NCI-H460 (cell line): ENCODE data around the gene CLSTN1. TPM values are rescaled to one million over a fixed set of nuclear protein-coding genes. Genes with fewer than 3 reads are reported as not detected.

Experiments
- DNase-seq: peaks from one replicate; pipeline ENCODE4 v3.0.0-alpha.2; 2016; ENCODE audit warnings: low read depth; ENCODE audit errors: extremely low read depth
- total RNA-seq: library from RNA; depleted of rRNA; stranded (reverse); fragments of >200 nt; shearing (Covaris generic); gene quantifications from 2 replicates; pipeline ENCODE4 v1.2.3, GENCODE V29; 2014

Gene CLSTN1
- total RNA-seq, 1 experiment from 2014 or later = 24.4 TPM

DNA sequence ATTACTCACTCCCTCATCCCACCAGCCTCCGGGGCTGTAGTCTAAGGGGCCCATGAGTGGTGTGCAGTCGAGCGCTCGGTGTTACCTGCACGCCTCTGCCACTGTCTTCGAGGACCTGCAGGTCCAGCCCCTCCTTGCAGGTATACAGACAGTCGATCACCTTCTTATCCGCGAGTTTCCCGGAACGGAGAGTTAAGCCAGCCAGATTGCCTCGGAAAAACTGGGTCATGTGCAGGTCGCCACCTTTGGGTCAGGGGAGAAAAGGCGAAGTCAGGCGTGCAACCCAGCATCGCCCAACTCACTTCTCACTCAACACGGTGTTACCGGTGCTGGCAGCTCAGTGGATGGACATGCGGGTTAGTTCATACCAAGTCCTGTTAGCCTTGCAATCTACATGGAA, 88.0 kb downstream of the CLSTN1 start:
- no peak for DNase-seq

DNA sequence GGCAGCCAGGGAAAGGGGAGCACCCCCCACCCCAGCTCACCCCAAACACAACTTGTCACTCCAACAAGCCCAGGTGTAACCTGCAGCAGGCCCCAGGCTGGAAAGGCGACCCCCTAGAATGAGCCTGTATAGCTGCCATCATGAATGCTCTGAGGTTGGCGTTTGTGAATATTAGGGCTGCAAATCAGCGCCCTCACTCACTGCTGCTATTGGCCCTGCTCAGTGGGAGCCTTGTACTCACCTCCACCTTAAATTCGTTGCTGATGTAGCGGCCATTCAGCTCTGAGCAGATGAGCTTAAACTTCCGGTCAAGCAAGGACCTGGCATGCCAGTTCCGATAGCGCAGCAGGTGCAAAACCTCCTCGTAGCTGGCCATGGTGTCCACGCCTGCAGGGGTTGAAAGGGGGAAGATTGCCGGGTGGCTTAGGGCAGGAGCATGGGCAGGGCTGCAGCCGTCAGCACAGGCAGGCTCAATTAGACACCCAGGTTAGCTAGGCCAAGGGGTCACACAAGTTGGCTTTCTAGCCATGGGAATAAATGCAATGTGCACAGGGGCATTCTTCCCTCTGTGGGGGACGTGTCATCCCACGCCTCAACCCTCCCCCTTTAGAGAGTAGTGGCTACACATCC, 90.5 kb downstream of the CLSTN1 start:
- no peak for DNase-seq

GRCh38 chr1:9732123-9732971, 91.4 kb downstream of the CLSTN1 start:
- no peak for DNase-seq

DNA sequence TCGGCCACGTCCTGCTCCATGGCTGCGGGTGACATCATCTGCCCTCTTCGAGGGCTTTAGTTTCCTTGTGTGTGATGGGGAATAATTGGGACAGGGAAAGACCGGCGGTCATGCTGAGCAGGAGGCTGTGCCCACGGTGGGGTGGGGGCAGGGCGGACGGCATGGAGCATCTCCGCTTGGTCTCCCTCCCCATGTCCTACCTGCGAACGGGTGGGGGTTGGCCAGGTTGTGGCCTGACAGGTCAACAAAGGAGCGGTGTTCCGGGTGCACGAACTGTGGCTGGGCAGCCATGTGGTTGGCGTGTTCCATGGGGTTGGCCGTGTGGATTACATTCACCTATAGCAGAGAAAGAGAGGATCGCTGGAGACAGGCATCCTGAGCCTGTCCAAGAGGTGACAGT, 92.2 kb downstream of the CLSTN1 start:
- no peak for DNase-seq

DNA sequence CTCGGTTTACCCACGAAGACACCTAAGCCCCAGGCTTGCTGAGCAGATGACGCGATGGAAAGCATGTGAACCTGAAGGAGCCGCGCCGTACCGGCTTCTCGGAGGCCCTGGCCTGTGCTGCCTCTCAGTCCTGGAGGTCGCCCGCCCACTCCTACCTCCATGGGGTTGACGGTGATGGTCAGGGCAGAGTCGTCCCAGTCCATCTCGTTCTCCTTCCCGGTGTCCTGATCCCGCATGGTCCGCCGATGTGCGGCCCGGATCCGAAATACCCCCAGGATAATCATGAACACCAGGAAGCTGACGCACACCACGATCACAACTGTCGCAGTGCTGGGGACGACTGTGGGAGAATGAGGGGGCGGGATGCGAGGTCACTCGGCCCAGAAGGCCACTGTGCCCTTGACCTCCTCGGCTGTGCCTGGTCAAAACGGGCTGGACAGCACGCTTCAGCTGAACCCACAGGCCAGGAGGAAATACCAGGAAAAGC, 92.7 kb downstream of the CLSTN1 start:
- no peak for DNase-seq

DNA sequence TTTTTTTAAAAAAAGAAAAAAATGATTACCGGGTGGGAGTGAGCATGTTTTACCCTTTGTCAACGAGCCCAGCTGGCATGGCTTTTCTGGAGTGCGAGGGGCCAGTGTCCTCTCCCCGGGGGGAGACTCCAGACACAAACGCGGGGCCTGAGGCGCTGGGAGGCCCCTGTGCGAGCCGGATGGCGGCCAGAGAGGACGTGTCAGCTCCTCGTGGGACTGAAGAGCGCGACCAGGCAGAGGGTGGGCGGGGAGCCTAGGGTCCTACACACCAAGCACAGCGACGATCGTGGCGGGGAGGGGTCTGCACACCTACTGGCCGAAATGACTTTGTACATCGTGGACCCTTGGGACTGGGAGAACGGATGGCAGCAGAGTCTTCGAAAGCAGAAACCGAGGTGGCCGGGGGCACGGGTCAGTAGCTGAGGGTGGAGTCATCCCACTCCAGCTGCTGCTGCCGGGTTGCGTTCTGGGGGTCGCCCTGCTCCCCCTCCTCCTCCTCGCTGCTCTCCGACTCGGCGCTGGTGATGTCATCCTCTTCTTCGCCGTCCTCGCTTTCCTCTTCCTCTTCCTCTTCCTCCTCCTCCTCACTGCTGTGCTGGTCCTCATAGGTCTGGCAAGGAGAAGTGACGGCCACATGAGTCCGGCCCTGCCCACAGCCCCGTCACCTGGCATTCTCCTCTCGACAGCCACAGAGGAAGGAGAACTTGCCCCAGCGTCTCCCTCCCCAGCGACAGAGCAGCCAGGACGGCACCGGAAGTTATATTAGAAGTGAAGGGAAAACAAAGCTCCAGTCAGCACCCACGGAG, 93.5 kb downstream of the CLSTN1 start:
- no peak for DNase-seq

DNA sequence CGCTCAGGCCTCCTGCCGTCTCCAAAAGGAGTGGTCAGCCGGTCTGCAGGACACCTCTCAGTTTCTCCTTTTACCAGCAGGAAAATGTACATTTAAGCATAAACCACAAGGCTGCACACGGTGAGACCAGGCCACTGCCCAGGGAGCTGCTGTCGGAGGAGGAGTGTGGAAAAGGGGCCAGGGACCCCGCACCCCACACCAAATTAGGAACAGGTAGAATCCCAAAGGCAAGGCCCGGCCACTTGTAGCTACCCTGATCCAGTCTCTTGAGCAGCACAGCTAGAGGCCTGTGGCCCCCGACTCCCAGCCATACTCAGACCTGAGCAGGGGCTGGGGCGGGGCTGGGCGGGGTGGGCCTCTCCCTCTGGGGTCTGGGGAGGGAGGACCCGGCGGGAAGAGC, 94.2 kb downstream of the CLSTN1 start:
- DNase-seq = no peak

GRCh38 chr1:9728451-9729295, 95.1 kb downstream of the CLSTN1 start:
- no peak for DNase-seq

DNA sequence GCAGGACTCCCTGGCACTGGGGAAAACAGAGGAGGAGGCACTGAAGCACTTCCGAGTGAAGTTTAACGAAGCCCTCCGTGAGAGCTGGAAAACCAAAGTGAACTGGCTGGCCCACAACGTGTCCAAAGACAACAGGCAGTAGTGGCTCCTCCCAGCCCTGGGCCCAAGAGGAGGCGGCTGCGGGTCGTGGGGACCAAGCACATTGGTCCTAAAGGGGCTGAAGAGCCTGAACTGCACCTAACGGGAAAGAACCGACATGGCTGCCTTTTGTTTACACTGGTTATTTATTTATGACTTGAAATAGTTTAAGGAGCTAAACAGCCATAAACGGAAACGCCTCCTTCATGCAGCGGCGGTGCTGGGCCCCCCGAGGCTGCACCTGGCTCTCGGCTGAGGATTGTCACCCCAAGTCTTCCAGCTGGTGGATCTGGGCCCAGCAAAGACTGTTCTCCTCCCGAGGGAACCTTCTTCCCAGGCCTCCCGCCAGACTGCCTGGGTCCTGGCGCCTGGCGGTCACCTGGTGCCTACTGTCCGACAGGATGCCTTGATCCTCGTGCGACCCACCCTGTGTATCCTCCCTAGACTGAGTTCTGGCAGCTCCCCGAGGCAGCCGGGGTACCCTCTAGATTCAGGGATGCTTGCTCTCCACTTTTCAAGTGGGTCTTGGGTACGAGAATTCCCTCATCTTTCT, 96.7 kb downstream of the CLSTN1 start:
- DNase-seq = no peak

DNA sequence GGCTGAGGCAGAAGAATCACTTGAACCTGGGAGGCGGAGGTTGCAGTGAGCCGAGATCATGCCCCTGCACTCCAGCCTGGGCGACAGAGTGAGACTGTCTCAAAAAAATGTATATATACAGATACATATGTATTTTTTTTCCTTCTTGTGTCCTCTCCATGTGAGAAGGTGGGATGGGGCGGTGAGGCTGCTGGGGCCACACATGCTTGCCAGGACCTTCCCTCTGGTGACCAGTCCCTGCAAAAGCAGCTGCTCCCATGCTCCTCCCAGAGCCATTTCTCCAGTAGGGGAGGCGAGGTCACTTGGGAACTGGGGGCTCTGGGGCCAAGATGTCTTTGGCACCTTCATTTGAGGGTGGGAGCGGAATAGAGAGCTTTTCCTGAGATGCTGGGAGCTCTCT, 97.4 kb downstream of the CLSTN1 start:
- no peak for DNase-seq

GRCh38 chr1:9724706-9725476, 98.9 kb downstream of the CLSTN1 start:
- DNase-seq = peak; percentile 45

- DNase-seq = no peak
Observed at GRCh38 chr1:9723926-9724325, 99.8 kb downstream of the CLSTN1 start.

DNA sequence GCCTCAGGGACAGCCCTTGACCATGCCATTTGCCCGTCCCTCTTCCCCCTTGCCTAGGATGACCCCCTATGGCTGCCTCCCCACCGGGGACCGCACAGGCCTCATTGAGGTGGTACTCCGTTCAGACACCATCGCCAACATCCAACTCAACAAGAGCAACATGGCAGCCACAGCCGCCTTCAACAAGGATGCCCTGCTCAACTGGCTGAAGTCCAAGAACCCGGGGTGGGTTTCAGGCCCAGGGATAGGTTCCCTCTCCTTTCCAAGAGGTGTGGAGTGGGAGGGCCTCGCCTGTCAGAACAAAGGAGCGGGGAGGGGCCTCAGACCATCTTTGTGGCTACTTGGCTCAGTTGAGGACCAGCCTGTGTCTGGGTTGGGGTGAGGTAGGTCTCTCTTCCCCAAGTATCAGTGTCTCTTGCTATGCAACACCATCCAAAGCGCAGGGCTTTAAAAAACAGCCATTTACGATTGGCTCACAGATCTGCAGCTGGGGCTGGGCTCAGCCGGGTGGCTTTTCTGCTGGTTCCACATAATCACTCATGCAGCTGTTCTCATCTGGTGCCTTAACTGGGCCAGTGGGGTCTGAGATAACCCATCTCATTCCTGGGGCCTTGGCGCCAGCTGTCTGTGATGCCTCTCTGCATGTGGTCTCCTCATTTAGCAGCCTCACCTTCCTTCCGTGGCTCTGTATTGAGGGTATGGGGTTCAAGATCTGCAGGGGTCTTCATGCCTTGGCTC, 100.5 kb downstream of the CLSTN1 start:
- DNase-seq = no peak

DNA sequence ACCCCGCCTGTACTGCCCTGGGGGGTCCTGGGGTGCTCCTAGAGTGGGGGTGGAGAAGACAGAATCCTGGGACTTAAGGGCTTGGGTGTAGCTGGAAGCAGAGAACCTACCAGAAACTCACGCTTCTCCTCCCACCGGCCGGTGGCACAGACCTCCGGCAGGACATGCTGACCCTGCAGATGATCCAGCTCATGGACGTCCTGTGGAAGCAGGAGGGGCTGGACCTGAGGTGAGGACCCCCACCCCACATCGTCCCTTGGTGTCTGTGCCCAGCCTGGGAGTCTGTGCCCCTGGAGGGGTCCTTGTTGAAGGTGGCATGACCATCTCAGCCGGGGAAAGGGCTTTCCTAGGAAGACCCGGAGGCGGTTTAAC, 101.4 kb downstream of the CLSTN1 start:
- DNase-seq = no peak

DNA sequence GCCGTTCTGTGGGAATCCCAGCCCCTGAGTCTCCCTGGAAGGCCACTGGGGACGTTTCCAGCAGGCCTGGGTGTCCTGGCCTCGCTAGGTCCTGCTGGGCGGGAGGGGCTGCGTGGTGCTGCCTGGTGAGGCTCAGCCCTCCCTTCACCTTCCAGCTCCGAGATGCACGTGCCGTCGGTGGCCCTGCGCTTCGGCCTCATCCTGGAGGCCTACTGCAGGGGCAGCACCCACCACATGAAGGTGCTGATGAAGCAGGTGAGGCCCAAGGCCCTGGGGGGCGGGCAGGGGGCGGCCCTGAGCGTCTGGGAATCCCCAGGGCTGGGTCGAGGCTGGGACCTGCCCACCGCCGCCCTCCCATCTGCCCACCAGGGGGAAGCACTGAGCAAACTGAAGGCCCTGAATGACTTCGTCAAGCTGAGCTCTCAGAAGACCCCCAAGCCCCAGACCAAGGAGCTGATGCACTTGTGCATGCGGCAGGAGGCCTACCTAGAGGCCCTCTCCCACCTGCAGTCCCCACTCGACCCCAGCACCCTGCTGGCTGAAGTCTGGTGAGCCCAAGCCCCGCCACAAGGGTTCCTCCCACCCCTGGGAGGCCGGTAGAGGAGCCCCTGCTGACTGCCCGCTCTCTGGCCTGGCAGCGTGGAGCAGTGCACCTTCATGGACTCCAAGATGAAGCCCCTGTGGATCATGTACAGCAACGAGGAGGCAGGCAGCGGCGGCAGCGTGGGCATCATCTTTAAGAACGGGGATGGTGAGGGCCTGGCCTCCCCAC, 102.0 kb downstream of the CLSTN1 start:
- DNase-seq = peak; percentile 8

DNA sequence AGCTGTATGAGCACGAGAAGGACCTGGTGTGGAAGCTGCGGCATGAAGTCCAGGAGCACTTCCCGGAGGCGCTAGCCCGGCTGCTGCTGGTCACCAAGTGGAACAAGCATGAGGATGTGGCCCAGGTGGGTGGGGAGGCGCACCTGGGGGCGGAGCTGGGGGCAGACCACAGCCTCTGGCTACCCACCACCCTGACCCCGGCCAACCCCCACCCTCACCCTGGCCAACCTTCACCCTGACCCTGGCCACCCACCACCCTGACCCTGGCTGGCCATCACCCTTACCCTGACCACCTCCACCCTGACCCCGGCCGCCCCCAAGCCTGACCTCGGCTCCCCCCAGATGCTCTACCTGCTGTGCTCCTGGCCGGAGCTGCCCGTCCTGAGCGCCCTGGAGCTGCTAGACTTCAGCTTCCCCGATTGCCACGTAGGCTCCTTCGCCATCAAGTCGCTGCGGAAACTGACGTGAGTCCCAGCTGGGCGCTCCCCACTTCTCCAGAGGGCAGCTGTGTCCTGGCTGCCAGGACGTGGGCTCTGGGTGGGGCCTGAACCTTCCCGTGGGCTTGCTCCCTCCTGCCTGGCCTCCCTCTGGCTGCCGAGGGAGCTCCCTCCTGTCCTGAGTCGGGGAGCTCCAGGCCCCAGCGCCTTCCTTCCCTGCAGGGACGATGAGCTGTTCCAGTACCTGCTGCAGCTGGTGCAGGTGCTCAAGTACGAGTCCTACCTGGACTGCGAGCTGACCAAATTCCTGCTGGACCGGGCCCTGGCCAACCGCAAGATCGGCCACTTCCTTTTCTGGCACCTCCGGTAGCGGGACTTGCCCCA, 102.8 kb downstream of the CLSTN1 start:
- no peak for DNase-seq
